ENCODE data around the gene EGFR.
A peak's percentile ranks its signal among the peaks of the same experiment; 100 is the strongest.

The EGFR gene

GRCh38 chr7:55250313-55250712, 231.5 kb downstream of the EGFR start:
- DNase-seq (ENCODE audit: low read depth): no peak

- DNase-seq (ENCODE audit: low read depth): no peak
These were observed 232.5 kb downstream of the EGFR start for GRCh38 chr7:55251313-55251712.

DNA sequence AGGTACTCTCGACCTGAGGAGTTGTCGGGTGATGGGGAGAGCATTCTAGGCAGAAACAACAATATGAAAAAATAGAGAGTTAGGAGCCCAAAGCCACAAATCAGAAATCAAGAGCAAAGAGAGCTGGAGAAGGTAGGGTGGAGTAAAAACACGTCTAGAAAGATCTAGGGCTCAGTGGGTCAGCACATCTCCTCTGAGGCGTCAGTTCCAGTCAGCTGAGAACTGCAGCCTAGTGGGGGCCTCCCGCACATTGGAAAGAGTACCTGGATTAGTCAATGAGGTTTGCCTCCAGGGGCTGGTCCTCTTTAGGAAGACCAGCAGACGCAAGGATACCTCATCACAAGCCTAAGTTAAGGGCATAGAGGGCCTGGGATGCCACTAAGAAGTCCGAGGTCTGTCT, 233.1 kb downstream of the EGFR start:
- no peak for DNase-seq (ENCODE audit: low read depth)

DNA sequence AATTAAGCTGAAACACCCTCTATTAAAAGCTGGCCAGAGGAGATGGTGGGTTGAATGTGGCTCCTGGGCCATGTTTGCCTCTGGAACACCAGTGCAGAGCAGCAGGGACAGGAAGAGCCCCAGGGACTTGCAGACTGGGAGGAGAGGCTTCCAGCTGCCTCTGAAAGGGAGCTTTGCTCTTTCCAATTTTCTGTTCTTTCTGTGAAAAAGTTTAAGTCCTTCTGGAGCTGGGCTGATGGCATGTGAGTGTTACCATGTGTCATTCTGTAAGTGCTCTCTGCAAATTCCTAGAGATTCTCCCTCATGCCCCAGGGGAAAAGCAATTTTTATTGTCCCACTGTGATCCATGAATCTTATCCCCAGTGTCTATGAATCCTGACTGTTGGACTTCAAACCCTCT, 233.6 kb downstream of the EGFR start:
- DNase-seq (ENCODE audit: low read depth): no peak

GRCh38 chr7:55253188-55253587, 234.4 kb downstream of the EGFR start:
- DNase-seq (ENCODE audit: low read depth): no peak

GRCh38 chr7:55254242-55254595, 235.4 kb downstream of the EGFR start:
- DNase-seq (ENCODE audit: low read depth): no peak

DNA sequence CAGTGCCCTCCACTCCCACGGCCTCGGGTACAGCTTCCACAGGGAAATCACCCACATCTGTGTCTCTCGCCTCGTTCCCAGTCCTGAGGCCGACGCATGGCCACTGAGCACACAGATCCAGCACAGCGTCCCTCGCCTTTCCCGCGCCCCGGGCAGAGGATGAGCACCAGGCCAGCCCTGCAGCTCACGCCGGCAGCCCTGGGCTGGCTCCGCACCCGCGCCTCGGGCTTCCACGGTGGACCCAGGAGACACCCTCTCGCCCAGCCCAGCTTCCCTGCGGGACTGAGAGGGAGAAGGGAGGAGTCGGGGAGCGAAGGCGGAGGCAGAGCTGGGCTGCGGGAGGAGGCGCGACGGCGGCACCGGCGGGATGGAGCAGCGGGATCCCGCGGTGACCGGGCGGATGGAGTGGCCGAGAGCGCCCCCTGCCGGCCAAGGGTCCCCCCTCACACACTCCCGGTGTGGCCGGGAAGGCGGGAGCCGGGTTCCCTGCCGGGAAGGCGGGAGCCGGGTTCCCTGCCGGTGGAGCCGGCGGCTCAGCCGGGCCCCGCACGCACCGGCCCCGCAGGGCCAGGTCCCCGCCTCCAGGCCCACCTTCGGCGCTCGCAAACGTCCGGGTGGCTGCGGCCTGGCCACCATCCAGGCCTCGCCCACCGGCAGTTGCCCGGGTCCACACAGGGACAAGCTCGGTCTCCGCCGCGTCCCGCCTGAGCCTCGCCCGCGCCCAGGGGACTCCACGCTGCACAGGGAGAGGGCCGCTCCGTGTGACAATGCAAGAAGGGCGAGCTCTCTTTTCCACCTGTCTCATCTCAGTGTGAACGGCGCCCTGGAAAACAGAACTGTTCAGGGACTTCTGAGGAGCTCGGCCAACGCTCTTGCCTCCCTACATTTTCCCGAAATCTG, 236.0 kb downstream of the EGFR start:
- DNase-seq (ENCODE audit: low read depth): peak; percentile 25

- peak; percentile 45 for DNase-seq (ENCODE audit: low read depth)
These were observed 237.0 kb downstream of the EGFR start for GRCh38 chr7:55255496-55256445.

GRCh38 chr7:55258631-55259030, 239.8 kb downstream of the EGFR start:
- no peak for DNase-seq (ENCODE audit: low read depth)

DNA sequence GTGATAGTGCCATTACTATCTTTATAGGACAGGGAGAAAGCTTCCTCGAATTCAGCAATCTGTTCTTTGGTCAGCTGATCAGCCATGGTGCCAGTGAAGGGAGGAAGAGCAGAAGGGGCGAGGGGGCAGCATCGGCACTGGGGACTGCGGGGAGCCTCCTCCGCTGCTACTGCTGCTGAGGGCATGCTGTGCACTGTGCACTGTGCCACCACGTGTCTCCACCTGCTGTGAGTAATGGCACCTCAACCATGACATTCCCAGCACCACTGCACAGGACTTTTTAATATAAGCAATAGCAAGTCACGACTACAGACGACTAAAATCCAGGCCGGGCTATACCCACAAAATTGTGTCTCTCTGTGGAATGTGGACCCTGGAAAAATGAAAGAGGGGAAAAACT, 241.4 kb downstream of the EGFR start:
- DNase-seq (ENCODE audit: low read depth): no peak

DNA sequence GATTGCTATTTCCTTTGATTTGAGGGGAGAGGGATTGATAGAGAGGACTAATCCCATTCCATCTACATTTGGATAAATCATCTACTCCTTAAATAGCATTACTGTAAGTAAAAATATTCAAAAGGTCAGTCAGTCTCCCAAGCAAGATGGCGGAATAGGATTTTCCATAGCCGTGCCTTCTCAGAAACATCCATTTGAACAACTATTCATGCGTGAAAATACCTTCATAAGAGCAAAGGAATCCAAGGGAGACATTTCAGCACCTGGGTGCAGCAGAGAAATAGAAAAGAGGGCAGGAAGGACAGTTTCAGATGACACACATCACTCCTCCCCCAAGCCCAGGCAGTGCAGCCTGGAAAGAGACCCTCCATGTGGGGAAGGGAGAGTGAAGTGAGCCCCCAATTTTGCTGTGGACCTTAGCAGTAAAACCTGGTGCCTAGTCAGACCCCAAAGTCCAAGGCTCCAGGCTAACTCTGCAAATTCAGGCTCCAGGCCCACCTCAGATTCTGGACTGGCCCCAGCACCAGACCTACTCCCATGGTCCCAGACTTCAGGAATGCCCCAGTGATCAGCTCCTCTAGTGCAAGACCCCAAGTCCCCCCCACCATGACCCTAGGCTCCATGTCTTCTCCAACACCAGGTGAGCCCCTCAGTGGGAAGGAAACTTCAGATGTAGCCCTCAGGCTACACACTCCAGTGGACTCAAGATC, 242.0 kb downstream of the EGFR start:
- DNase-seq (ENCODE audit: low read depth): no peak
